HepG2 (cell line): ENCODE data around the gene PEX11B. TPM values are rescaled to one million over a fixed set of nuclear protein-coding genes. Genes with fewer than 3 reads are reported as not detected.

Experiments used
- ATAC-seq: fragments of 200-7000 bp; cut with Tn5 transposase; 3 replicates; pipeline ENCODE4 v1.9.1; 2020; ENCODE audit warnings: mild to moderate bottlenecking, moderate library complexity
- BruUV-seq: library from RNA; stranded (reverse); fragments of 400-500 nt; replicated peaks from 2 replicates; lab custom pipeline; 2021; lab: Mats Ljungman, UMichigan
- CTCF ChIA-PET: fragments of 300-600 bp; formaldehyde crosslinking; extraction: SDS; loops from one replicate; lab custom pipeline; 2021; ENCODE audit warnings: low total read pairs, inconsistent platforms, low intra/inter-chr PET ratio; lab: Yijun Ruan, JAX
- POLR2A ChIA-PET: fragments of 350-600 bp; sonication (Branson Sonifier 250); formaldehyde crosslinking; loops from one replicate; lab custom pipeline; 2020; ENCODE audit warnings: antibody characterized with exemption, inconsistent platforms; lab: Yijun Ruan, JAX
- DNase-seq: peaks from one replicate; pipeline ENCODE4 v3.0.0-alpha.2; 2015; ENCODE audit warnings: low spot score
- FAIRE-seq: peaks from 3 replicates; lab custom pipeline; 2011; peaks lifted over from hg19 to GRCh38; lab: Jason Lieb, UNC
- H2AFZ ChIP-seq: one replicate; pipeline ENCODE4 v1.6.1; 2011; ENCODE audit warnings: low read length, inconsistent platforms
- H3K27ac ChIP-seq: fragments of 300-600 bp; 3 replicates; pipeline ENCODE4 v1.8.0; 2011; ENCODE audit warnings: mixed run types, mild to moderate bottlenecking, mixed read lengths, low read length, inconsistent platforms; ENCODE audit not compliant: insufficient read depth; ENCODE audit errors: extremely low read length
- H3K27me3 ChIP-seq, 2 experiments: fragments of 200-600 bp in 1 of 2; 2 replicates in 1 of 2; 3 replicates in 1 of 2; pipeline versions ENCODE4 v1.6.0 to v1.8.0; 2011; ENCODE audit warnings: low read length in 2 of 2, mild to moderate bottlenecking in 2 of 2, moderate library complexity in 2 of 2, inconsistent platforms in 1 of 2; ENCODE audit not compliant: insufficient read depth in 2 of 2, control insufficient read depth in 1 of 2
- H3K36me3 ChIP-seq, 2 experiments: fragments of 200-600 bp in 1 of 2; replicated peaks in 1 of 2; 2 replicates in 1 of 2; 3 replicates in 1 of 2; pipeline versions ENCODE4 v1.5.1 to v1.8.0; 2011; ENCODE audit warnings: low read length in 2 of 2, inconsistent platforms in 1 of 2; ENCODE audit not compliant: insufficient read depth in 2 of 2, control insufficient read depth in 1 of 2
- H3K4me1 ChIP-seq: 2 replicates; pipeline ENCODE4 v1.5.1; 2012; ENCODE audit warnings: low read length, inconsistent platforms; ENCODE audit not compliant: insufficient read depth
- H3K4me2 ChIP-seq: 2 replicates; pipeline ENCODE4 v1.6.0; 2011; ENCODE audit warnings: low read depth, low read length, inconsistent platforms
- H3K4me3 ChIP-seq, 3 experiments: fragments of 200-600 bp in 1 of 3; sonication (generic), shearing (Covaris generic) in 1 of 3; replicated peaks in 1 of 3; 2 replicates each; pipeline ENCODE4 v1.5.1; 2011 to 2016; ENCODE audit warnings: low read length in 3 of 3, inconsistent platforms in 2 of 3, low read depth in 2 of 3, mild to moderate bottlenecking in 2 of 3, control low read depth in 1 of 3, mixed read lengths in 1 of 3; ENCODE audit not compliant: insufficient read depth in 1 of 3
- H3K79me2 ChIP-seq: one replicate; pipeline ENCODE4 v1.6.1; 2011; ENCODE audit warnings: low read length, inconsistent platforms; ENCODE audit not compliant: insufficient read depth
- H3K9ac ChIP-seq: 2 replicates; pipeline ENCODE4 v1.6.0; 2011; ENCODE audit warnings: mild to moderate bottlenecking, low read depth, low read length, inconsistent platforms; ENCODE audit not compliant: insufficient read depth
- H3K9me3 ChIP-seq: 2 replicates; pipeline ENCODE4 v1.5.1; 2012; ENCODE audit warnings: mild to moderate bottlenecking, low read length
- H4K20me1 ChIP-seq: 2 replicates; pipeline ENCODE4 v1.6.0; 2011; ENCODE audit warnings: inconsistent platforms, mild to moderate bottlenecking, low read length, moderate library complexity; ENCODE audit not compliant: insufficient read depth
- CBX2 ChIP-seq, 2 experiments: fragments of 200-600 bp in 1 of 2; sonication (generic); formaldehyde crosslinking in 1 of 2; IDR thresholded peaks; 2 replicates each; pipeline versions ENCODE4 v1.7.0 to v1.8.1; 2018 to 2022; ENCODE audit warnings: low read depth in 2 of 2, low read length in 1 of 2, mild to moderate bottlenecking in 1 of 2, missing genetic modification reagents in 1 of 2
- FOXM1 ChIP-seq: sonication (generic); formaldehyde crosslinking; IDR thresholded peaks from 2 replicates; pipeline ENCODE4 v1.5.0; 2020; ENCODE audit warnings: missing genetic modification reagents
- GATAD1 ChIP-seq: IDR thresholded peaks from 2 replicates; pipeline ENCODE4 v1.6.1; 2016; ENCODE audit warnings: missing genetic modification reagents, missing compliant biosample characterization
- GRHL1 ChIP-seq: sonication (generic); formaldehyde crosslinking; conservative IDR thresholded peaks from 2 replicates; pipeline ENCODE4 v1.8.0; 2022; ENCODE audit warnings: missing genetic modification reagents
- IKZF5 ChIP-seq: IDR thresholded peaks from 2 replicates; pipeline ENCODE4 v1.6.1; 2018; ENCODE audit warnings: missing genetic modification reagents, mild to moderate bottlenecking, missing compliant biosample characterization
- MNT ChIP-seq: fragments of 450-650 bp; IDR thresholded peaks from 2 replicates; pipeline ENCODE4 v1.6.1; 2016
- WGBS: methylation state at CpG from one replicate; pipeline ENCODE4 v1.1.6; 2017; ENCODE audit warnings: low lambda C conversion rate; 5-methylcytosine and 5-hydroxymethylcytosine counted together
- in situ Hi-C: cut with HindIII; loops from 2 replicates; pipeline ENCODE4 v1.10.0; 2017; ENCODE audit warnings: low pct_unique_long_range_greater_than_20kb; ENCODE audit not compliant: extremely low pct_ligation_motif_present
- intact Hi-C: fragments of 100-400 bp; cut with micrococcal nuclease; formaldehyde crosslinking; loops from one replicate; pipeline ENCODE4 v1.10.0; 2022; ENCODE audit not compliant: unreplicated experiment
- polyA plus RNA-seq, 8 experiments: library from polyadenylated mRNA; depleted of rRNA in 3 of 8; stranded (reverse) in 7 of 8; unstranded in 1 of 8; fragments of >200 nt; fragmentation: Illumina TruSeq in 4 of 8; extraction: Trizol in 4 of 8; gene quantifications; 2 replicates each; pipeline versions ENCODE4 v1.2.1 to v1.2.3, GENCODE V29; 2011 to 2016; ENCODE audit warnings: low read depth in 4 of 8, missing spikeins in 1 of 8, mixed read lengths in 1 of 8; ENCODE audit not compliant: insufficient read depth in 1 of 8
- total RNA-seq, 5 experiments: library from RNA; depleted of rRNA; stranded (reverse); fragments of >200 nt; fragmentation: Illumina TruSeq; extraction: Trizol; gene quantifications; 2 replicates each; pipeline ENCODE4 v1.2.3, GENCODE V29; 2016; ENCODE audit warnings: low read depth in 1 of 5

The PEX11B gene
- total and polyA plus RNA-seq, 2 of the 13 experiments (the other 11 are each of a cell fraction or from before 2014, with no cell fraction given), result 21.6 to 48.4 TPM

- ChIA-PET CTCF (no interaction called here), POLR2A (interaction anchor here (0.8 to 6.2 kb wide), 3 partner anchors 9 to 26 kb away, joined by 3 to 84 read pairs (median 5); partner anchors contain the start of genes ANKRD34A, POLR3GL and RBM8A)
- Histone ChIP-seq H2AFZ (no peak overlapping the region), H3K79me2 (peaks cover 23% of the 10 kb centered on the region), H3K9ac (no peak overlapping the region), H3K27me3 (0 out of 5 replicates have a peak, but pooled peaks cover 0 to 11% of the 10 kb centered on the region in 2 experiments), H3K9me3 (no peaks in the 10 kb centered on the region), H3K4me1 (peaks cover 57% of the 10 kb centered on the region), H3K4me2 (peak overlapping the region; percentile 86), H3K4me3 (no peak overlapping the region), H4K20me1 (no peaks in the 10 kb centered on the region), H3K36me3 (peaks cover 0 to 1% of the 10 kb centered on the region in 2 experiments; a peak in 1 of 5 replicates), H3K27ac (no peak overlapping the region)
- DNase-seq (no peak), FAIRE-seq (no peak), ATAC-seq (no peak)
- BruUV-seq, result no TSS peak
- intact Hi-C loops, result loop anchor here (5.0 kb wide), 1 partner anchor 63 kb away; no protein-coding TSS in a partner anchor
- 79% methylated on average over 2 of the region's 2 CpGs for WGBS
- in situ Hi-C loops, result no loop called here
- TF ChIP-seq GRHL1 (CRISPR knock-in tag), result no peak
- TF ChIP-seq CBX2 (IDR thresholded peaks at IDR 0.05; ENCODE audit: low read depth, low read length), result no peak
- no peak for TF ChIP-seq CBX2 (CRISPR knock-in tag; IDR thresholded peaks at IDR 0.05; ENCODE audit: low read depth)
- no peak for TF ChIP-seq MNT
- no peak for TF ChIP-seq IKZF5 (CRISPR knock-in tag)
- TF ChIP-seq FOXM1 (CRISPR knock-in tag), result no peak
- no peak for TF ChIP-seq GATAD1 (CRISPR knock-in tag)
Measured at GRCh38 chr1:145955436-145955835, 36.9 kb upstream of the PEX11B start.
